HL-60 (cell line): ENCODE results near the gene SSBP1.

Source experiments
- DNase-seq, 2 experiments: peaks; one replicate each; pipeline ENCODE4 v3.0.0-alpha.2; 2010 to 2020; ENCODE audit warnings: low read depth in 1 of 2, low spot score in 1 of 2
- H3K27ac ChIP-seq: fragments of 250-450 bp; sonication (Bioruptor Pico); replicated peaks from 2 replicates; pipeline ENCODE4 v1.5.1; 2020; ENCODE audit warnings: mild to moderate bottlenecking, moderate library complexity
- H3K27me3 ChIP-seq: fragments of 250-450 bp; sonication (Bioruptor Pico); 2 replicates; pipeline ENCODE4 v1.5.1; 2021; ENCODE audit warnings: mild to moderate bottlenecking, moderate library complexity; ENCODE audit not compliant: insufficient read depth, poor library complexity, severe bottlenecking
- H3K4me3 ChIP-seq: replicated peaks from 2 replicates; pipeline ENCODE4 v1.5.1; 2011; ENCODE audit warnings: mild to moderate bottlenecking, control low read depth, low read length; ENCODE audit not compliant: insufficient read depth
- GABPA ChIP-seq: IDR thresholded peaks from 2 replicates; pipeline ENCODE4 v1.6.1; 2012; ENCODE audit warnings: low read depth
- POLR2AphosphoS5 ChIP-seq: IDR thresholded peaks from 2 replicates; pipeline ENCODE4 v1.6.1; 2012; ENCODE audit warnings: low read depth
- SPI1 ChIP-seq: IDR thresholded peaks from 2 replicates; pipeline ENCODE4 v1.6.1; 2012; ENCODE audit warnings: low read depth, mild to moderate bottlenecking, borderline replicate concordance
- TF ChIP-seq, protein P1 (sequence below): IDR thresholded peaks from one replicate; pipeline ENCODE4 v1.5.1; 2011; ENCODE audit warnings: low read length, control low read depth, inconsistent platforms; ENCODE audit not compliant: insufficient read depth
- TF ChIP-seq, protein P2 (sequence below): IDR thresholded peaks from 2 replicates; pipeline ENCODE4 v1.6.1; 2012; ENCODE audit warnings: low read depth; ENCODE audit not compliant: insufficient replicate concordance

Gene SSBP1

DNA sequence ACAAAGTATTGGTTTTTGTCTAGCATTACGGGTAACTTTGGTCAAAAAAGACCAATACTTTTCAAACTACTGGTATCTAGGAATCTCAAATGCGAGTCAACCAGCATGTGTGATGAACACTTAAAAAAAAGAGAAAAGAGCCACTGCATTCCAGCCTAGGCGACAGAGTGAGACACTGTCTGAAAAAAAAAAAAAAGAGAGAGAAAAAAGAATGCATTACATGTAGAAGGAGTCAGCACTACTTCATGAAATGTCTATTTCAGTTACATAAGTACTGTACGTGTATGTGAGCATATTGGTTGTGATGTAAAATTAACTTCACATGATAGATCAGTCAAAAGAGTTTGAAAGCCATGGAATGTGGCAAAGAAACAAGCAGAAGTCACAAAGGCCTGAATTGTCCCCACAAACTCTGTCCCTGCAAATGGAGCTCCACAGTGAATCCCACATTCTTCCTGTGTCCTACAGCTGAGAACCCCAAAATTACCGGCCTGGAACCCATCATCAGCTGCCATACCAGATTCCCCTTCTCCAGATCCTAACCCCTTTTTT is 37.8 kb upstream of the SSBP1 start:
- no peak overlapping the region for H3K4me3 ChIP-seq
- TF ChIP-seq, protein P1, sequence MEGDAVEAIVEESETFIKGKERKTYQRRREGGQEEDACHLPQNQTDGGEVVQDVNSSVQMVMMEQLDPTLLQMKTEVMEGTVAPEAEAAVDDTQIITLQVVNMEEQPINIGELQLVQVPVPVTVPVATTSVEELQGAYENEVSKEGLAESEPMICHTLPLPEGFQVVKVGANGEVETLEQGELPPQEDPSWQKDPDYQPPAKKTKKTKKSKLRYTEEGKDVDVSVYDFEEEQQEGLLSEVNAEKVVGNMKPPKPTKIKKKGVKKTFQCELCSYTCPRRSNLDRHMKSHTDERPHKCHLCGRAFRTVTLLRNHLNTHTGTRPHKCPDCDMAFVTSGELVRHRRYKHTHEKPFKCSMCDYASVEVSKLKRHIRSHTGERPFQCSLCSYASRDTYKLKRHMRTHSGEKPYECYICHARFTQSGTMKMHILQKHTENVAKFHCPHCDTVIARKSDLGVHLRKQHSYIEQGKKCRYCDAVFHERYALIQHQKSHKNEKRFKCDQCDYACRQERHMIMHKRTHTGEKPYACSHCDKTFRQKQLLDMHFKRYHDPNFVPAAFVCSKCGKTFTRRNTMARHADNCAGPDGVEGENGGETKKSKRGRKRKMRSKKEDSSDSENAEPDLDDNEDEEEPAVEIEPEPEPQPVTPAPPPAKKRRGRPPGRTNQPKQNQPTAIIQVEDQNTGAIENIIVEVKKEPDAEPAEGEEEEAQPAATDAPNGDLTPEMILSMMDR, result no peak
- TF ChIP-seq GABPA (no peak), POLR2AphosphoS5 (no peak), SPI1 (no peak)
- TF ChIP-seq, protein P2, sequence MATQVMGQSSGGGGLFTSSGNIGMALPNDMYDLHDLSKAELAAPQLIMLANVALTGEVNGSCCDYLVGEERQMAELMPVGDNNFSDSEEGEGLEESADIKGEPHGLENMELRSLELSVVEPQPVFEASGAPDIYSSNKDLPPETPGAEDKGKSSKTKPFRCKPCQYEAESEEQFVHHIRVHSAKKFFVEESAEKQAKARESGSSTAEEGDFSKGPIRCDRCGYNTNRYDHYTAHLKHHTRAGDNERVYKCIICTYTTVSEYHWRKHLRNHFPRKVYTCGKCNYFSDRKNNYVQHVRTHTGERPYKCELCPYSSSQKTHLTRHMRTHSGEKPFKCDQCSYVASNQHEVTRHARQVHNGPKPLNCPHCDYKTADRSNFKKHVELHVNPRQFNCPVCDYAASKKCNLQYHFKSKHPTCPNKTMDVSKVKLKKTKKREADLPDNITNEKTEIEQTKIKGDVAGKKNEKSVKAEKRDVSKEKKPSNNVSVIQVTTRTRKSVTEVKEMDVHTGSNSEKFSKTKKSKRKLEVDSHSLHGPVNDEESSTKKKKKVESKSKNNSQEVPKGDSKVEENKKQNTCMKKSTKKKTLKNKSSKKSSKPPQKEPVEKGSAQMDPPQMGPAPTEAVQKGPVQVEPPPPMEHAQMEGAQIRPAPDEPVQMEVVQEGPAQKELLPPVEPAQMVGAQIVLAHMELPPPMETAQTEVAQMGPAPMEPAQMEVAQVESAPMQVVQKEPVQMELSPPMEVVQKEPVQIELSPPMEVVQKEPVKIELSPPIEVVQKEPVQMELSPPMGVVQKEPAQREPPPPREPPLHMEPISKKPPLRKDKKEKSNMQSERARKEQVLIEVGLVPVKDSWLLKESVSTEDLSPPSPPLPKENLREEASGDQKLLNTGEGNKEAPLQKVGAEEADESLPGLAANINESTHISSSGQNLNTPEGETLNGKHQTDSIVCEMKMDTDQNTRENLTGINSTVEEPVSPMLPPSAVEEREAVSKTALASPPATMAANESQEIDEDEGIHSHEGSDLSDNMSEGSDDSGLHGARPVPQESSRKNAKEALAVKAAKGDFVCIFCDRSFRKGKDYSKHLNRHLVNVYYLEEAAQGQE, result no peak
- DNase-seq, result no peak

DNA sequence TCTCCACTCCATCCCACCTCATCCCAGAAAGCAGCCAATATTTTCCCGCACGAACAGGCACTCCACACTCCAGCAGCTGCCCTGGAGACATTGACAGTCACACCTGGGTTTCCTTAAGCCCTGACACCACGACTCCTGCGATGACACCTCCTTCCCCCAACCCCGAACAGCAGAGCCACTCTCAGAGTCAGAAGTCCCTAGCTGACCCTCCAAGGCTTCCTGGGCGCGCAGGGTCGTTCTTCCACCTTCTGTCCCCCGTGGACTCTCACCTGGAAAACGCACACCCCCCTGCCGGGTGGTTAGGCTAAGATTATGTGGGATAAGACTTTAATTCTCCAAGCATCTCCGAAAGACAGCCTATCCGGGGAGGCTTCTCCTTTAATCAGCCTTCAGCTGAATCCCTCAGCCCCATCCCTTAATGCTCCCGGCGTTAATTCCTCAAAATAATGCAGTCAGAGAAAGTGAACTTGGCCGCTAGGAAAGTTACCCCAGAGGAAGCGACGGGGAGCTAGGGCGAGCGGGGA is 37.2 kb upstream of the SSBP1 start:
- H3K27me3 ChIP-seq, result peaks cover 4% of the 10 kb centered on the region
- H3K4me3 ChIP-seq, result no peak overlapping the region
- no peak overlapping the region for H3K27ac ChIP-seq
- no peak for DNase-seq
- TF ChIP-seq POLR2AphosphoS5, result no peak

More for the DNA sequence above, 37.8 kb upstream of the SSBP1 start:
- Histone ChIP-seq H3K27me3 (peaks cover 4% of the 10 kb centered on the region), H3K27ac (no peak overlapping the region)

DNA sequence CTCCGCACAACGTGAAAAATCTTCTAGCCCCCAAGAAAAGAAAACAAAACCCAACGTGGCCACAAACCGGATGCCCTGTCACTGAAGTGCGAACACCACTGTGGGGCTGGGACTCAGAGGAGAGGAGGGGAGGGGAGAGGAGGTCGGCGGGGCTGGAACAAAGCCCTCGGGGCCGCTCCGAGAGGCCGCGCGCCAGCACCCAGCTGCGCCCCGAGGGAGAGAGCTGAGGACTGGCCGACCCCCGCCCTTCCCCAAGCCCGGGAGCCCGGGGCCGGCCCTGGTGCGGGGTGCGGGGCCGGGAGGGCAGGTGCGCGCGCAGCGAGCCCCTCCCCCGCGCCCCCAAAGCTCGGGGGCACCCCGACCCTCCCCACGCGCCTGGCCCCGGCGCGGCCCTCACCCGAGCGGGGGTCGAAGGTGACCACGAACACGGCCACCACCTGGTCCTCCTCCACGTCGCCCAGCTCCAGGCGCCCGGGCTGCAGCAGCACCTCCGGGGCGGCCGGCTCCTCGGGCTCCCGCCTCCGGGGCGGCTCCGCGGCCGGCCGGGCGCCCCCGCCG is 36.6 kb upstream of the SSBP1 start:
- TF ChIP-seq, protein P2, result no peak
- no peak for TF ChIP-seq SPI1
- TF ChIP-seq, protein P1, result no peak
- TF ChIP-seq GABPA, result no peak
- TF ChIP-seq POLR2AphosphoS5, result no peak
- Histone ChIP-seq H3K27ac (no peak overlapping the region), H3K4me3 (peak overlapping the region; percentile 45), H3K27me3 (peaks cover 4% of the 10 kb centered on the region)
- DNase-seq, result peak in 1 of 2 experiments; percentile 29

DNA sequence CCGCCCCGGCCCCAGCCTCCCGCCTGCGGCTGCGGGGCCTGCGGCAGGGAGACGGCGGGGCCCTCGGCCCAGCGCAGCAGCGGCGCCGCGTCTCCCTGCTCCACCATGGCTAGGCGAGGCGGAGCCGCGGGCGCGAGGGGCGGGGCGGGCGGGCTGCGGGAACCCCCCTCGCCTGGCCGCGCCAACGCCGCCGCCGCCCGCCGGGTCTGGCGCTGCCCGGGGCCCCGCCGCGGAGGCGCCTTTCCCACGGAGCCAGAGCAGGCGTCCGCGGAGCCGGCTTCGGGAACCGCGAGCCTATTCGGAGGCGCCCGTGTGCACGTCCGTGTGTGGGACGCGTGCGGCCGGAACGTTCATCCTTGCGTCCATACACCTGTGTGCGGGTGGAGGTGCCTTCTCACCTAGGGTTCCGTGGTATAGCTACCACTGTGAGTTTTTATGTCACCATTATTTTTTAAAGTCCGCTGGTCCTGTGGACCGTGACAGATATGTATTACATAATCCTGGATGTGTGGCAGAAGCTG is 36.1 kb upstream of the SSBP1 start, which contains the start of gene DENND11:
TSS of gene DENND11 (minus strand) at position 120 of the 521 bp plus-strand sequence. CDS start at position 107, 13 bp downstream.
- H3K4me3 ChIP-seq, result peak within 1 kb of the TSS; percentile 45
- H3K27ac ChIP-seq, result no peak within 1 kb of the TSS
- peaks cover 4% of the 10 kb centered on the region for H3K27me3 ChIP-seq
- TF ChIP-seq, protein P2, result no peak
- TF ChIP-seq, protein P1, result no peak
- TF ChIP-seq GABPA, result no peak
- no peak for TF ChIP-seq SPI1
- TF ChIP-seq POLR2AphosphoS5, result no peak
- DNase-seq, result peak; percentile 4 to 12
